PC-3 (cell line): ENCODE results near the gene ZBTB7B. TPM values are rescaled to one million over a fixed set of nuclear protein-coding genes. Genes with fewer than 3 reads are reported as not detected.

Source experiments
- ATAC-seq: fragments of 200-7000 bp; cut with Tn5 transposase; 2 replicates; pipeline ENCODE4 v1.9.1; 2020; ENCODE audit warnings: mild to moderate bottlenecking, moderate library complexity
- BruUV-seq: library from RNA; stranded (reverse); fragments of 400-500 nt; replicated peaks from 2 replicates; lab custom pipeline; 2021; lab: Mats Ljungman, UMichigan
- CTCF ChIA-PET: fragments of 300-600 bp; sonication (Branson Sonifier 250); formaldehyde crosslinking; loops from one replicate; lab custom pipeline; 2022; ENCODE audit warnings: antibody characterized with exemption; lab: Charles Lee
- POLR2A ChIA-PET: fragments of 300-600 bp; sonication (Branson Sonifier 250); formaldehyde crosslinking; loops from one replicate; lab custom pipeline; 2022; ENCODE audit warnings: antibody characterized with exemption; ENCODE audit not compliant: unreplicated experiment; lab: Charles Lee
- DNase-seq: peaks from one replicate; pipeline ENCODE4 v3.0.0-alpha.2; 2015
- H2AFZ ChIP-seq: fragments of 300-600 bp; sonication (generic); 2 replicates; pipeline ENCODE4 v1.6.0; 2016; ENCODE audit warnings: antibody characterized with exemption, low read length
- H3F3A ChIP-seq: fragments of 300-600 bp; sonication (generic); one replicate; pipeline ENCODE4 v1.6.0; 2017; ENCODE audit warnings: antibody characterized with exemption, low read length, control low read depth, mild to moderate bottlenecking; ENCODE audit not compliant: unreplicated experiment
- H3K27ac ChIP-seq: fragments of 300-600 bp; sonication (generic); 2 replicates; pipeline ENCODE4 v1.5.1; 2016; ENCODE audit warnings: mild to moderate bottlenecking, low read length
- H3K27me3 ChIP-seq: fragments of 300-600 bp; sonication (generic); 2 replicates; pipeline ENCODE4 v1.6.1; 2016; ENCODE audit warnings: low read length, mixed read lengths
- H3K36me3 ChIP-seq: fragments of 300-600 bp; sonication (generic); 2 replicates; pipeline ENCODE4 v1.6.1; 2016; ENCODE audit warnings: low read depth, mixed run types, low read length, mixed read lengths
- H3K4me1 ChIP-seq: fragments of 300-600 bp; sonication (generic); 2 replicates; pipeline ENCODE4 v1.5.1; 2016; ENCODE audit warnings: low read length; ENCODE audit not compliant: insufficient read depth
- H3K4me2 ChIP-seq: fragments of 300-600 bp; sonication (generic); 2 replicates; pipeline ENCODE4 v1.6.0; 2016; ENCODE audit warnings: low read length
- H3K4me3 ChIP-seq: fragments of 300-600 bp; sonication (generic); 2 replicates; pipeline ENCODE4 v1.5.1; 2016; ENCODE audit warnings: mild to moderate bottlenecking, low read length, mixed read lengths
- H3K79me2 ChIP-seq: fragments of 300-600 bp; sonication (generic); 2 replicates; pipeline ENCODE4 v1.6.1; 2017; ENCODE audit warnings: low read length, mixed read lengths
- H3K9ac ChIP-seq: fragments of 300-600 bp; sonication (generic); 2 replicates; pipeline ENCODE4 v1.6.0; 2016; ENCODE audit warnings: mild to moderate bottlenecking, low read length
- H3K9me2 ChIP-seq: fragments of 300-600 bp; sonication (generic); replicated peaks from 2 replicates; pipeline ENCODE4 v1.6.1; 2016; ENCODE audit warnings: mixed run types, low read length, mixed read lengths
- H3K9me3 ChIP-seq: fragments of 300-600 bp; sonication (generic); 2 replicates; pipeline ENCODE4 v1.6.1; 2016; ENCODE audit warnings: low read length, mixed read lengths
- H4K20me1 ChIP-seq: fragments of 300-600 bp; sonication (generic); 2 replicates; pipeline ENCODE4 v1.6.1; 2016; ENCODE audit warnings: low read length, mixed read lengths
- EZH2 ChIP-seq: fragments of 300-600 bp; sonication (generic); IDR thresholded peaks from one replicate; pipeline ENCODE4 v1.6.1; 2017; ENCODE audit warnings: antibody characterized with exemption, mild to moderate bottlenecking, low read length; ENCODE audit not compliant: unreplicated experiment
- EZH2phosphoT487 ChIP-seq: fragments of 300-600 bp; sonication (generic); IDR thresholded peaks from 2 replicates; pipeline ENCODE4 v1.6.1; 2018; ENCODE audit warnings: mild to moderate bottlenecking, antibody characterized with exemption, low read length, borderline replicate concordance
- intact Hi-C: fragments of 100-400 bp; cut with micrococcal nuclease; formaldehyde crosslinking; loops from 2 replicates; pipeline ENCODE4 v1.9.0; 2023
- total RNA-seq: library from RNA; depleted of rRNA; stranded (reverse); fragments of >200 nt; gene quantifications from 2 replicates; pipeline ENCODE4 v1.2.3, GENCODE V29; 2014
- TF ChIP-seq, protein P1 (sequence below): fragments of 300-600 bp; sonication (generic); conservative IDR thresholded peaks from 2 replicates; pipeline ENCODE4 v1.5.1; 2017; ENCODE audit warnings: antibody characterized with exemption, low read depth, mild to moderate bottlenecking, low read length

ZBTB7B gene
- total RNA-seq, 1 experiment from 2014 or later = 39.7 TPM

DNA sequence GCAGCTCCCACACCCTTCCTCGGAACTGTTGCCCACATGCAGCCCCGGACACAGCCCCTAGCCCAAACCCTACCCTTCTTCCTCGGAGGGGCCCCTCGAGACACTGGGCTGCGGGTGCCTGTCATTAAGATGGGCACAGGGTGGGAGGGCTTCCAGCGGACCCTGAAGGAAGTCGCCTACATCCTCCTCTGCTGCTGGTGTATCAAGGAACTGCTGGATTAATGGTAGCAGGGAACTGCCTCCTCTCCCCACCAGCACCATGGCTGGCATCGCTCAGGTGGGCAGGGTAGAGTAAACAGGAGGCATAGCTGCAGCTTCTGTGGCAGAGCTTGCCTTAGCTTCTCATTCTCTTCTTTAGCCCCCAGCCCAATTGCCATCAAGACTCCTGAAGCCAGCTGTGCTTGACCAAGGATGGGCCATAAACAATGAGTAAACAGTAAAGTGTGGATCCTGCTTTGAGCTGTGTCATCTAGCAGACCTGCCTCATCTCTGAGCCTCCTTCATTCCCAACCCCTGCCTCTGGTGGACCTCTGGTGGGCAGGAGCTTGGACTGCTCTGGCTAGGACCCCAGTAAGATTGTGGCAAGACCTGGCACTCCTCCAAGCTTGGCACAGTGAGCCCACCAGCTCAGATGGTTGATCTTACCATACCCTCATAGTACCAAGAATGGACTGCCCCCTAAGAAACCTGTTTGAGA lies 8.9 kb upstream of the ZBTB7B start, which contains the start of gene LENEP:
Gene LENEP (plus strand): TSS at position 15 of the 697 bp plus-strand sequence. CDS start 22 bp downstream, at position 37.
- Histone ChIP-seq H3K36me3 (peaks cover 18% of the 10 kb centered on the region), H3K27me3 (no peaks in the 10 kb centered on the region), H3K27ac (no peak within 1 kb of the TSS), H2AFZ (no peak within 1 kb of the TSS), H3K9me2 (no peaks in the 10 kb centered on the region), H3K4me1 (no peaks in the 10 kb centered on the region), H3K9ac (no peak within 1 kb of the TSS), H3K9me3 (no peaks in the 10 kb centered on the region), H4K20me1 (peaks cover 7% of the 10 kb centered on the region; the same call in 1 of the 2 replicates), H3K4me3 (no peak within 1 kb of the TSS), H3K79me2 (peaks cover 4% of the 10 kb centered on the region), H3F3A (no peaks in the 10 kb centered on the region), H3K4me2 (no peak within 1 kb of the TSS)
- ChIA-PET POLR2A (interaction anchor here (0.5 to 1.3 kb wide), 2 partner anchors 10 to 23 kb away, joined by 4 read pairs; partner anchors contain the start of gene FLAD1), CTCF (interaction anchor here (0.8 to 1.1 kb wide), 3 partner anchors 10 to 38 kb away, joined by 6 to 7 read pairs (median 6); partner anchors contain the start of genes PBXIP1 and PYGO2)
- DNase-seq (no peak), ATAC-seq (peak; percentile 39)
- intact Hi-C loops = no loop called here
- TSS peak; percentile 12 for BruUV-seq
- no peak for TF ChIP-seq EZH2
- TF ChIP-seq, protein P1, sequence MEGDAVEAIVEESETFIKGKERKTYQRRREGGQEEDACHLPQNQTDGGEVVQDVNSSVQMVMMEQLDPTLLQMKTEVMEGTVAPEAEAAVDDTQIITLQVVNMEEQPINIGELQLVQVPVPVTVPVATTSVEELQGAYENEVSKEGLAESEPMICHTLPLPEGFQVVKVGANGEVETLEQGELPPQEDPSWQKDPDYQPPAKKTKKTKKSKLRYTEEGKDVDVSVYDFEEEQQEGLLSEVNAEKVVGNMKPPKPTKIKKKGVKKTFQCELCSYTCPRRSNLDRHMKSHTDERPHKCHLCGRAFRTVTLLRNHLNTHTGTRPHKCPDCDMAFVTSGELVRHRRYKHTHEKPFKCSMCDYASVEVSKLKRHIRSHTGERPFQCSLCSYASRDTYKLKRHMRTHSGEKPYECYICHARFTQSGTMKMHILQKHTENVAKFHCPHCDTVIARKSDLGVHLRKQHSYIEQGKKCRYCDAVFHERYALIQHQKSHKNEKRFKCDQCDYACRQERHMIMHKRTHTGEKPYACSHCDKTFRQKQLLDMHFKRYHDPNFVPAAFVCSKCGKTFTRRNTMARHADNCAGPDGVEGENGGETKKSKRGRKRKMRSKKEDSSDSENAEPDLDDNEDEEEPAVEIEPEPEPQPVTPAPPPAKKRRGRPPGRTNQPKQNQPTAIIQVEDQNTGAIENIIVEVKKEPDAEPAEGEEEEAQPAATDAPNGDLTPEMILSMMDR = no peak
- TF ChIP-seq EZH2phosphoT487 = no peak

DNA sequence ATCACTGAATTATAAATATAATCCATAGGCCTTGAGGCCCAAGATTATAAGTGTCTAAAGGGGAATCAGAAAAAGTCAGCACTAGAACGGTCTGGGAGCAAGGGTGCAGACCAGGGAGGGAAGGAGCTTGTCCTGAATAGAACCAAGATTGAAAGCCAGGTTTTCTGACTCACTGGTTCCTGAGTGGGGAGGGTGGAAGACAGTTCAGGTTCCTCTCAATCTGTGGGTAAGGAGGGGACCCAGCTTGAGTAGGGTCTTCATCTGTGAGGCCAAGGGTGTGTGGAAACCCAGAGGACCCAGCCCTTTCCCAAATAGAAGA lies 8.4 kb upstream of the ZBTB7B start:
- ATAC-seq (no peak), DNase-seq (no peak)
- Histone ChIP-seq H3K27ac (no peak overlapping the region), H3K4me2 (no peak overlapping the region), H3K9ac (no peak overlapping the region), H3K9me2 (no peaks in the 10 kb centered on the region), H3K4me3 (no peak overlapping the region), H2AFZ (no peak overlapping the region), H3K9me3 (no peaks in the 10 kb centered on the region), H3K79me2 (no peaks in the 10 kb centered on the region), H4K20me1 (peaks cover 2% of the 10 kb centered on the region; the same call in 1 of the 2 replicates), H3K4me1 (peaks cover 4% of the 10 kb centered on the region), H3K36me3 (peaks cover 13% of the 10 kb centered on the region), H3K27me3 (no peaks in the 10 kb centered on the region), H3F3A (no peaks in the 10 kb centered on the region)
- no TSS peak for BruUV-seq
- CTCF ChIA-PET = interaction anchor here (0.7 to 1.1 kb wide), 2 partner anchors 33 to 89 kb away, joined by 3 to 6 read pairs; partner anchors contain the start of gene PYGO2
- TF ChIP-seq, protein P1 = no peak
- TF ChIP-seq EZH2 (no peak), EZH2phosphoT487 (no peak)
- intact Hi-C loops = no loop called here
- POLR2A ChIA-PET = interaction anchor here (0.5 to 1.3 kb wide), 2 partner anchors 11 to 23 kb away, joined by 4 read pairs; partner anchors contain the start of gene FLAD1

DNA sequence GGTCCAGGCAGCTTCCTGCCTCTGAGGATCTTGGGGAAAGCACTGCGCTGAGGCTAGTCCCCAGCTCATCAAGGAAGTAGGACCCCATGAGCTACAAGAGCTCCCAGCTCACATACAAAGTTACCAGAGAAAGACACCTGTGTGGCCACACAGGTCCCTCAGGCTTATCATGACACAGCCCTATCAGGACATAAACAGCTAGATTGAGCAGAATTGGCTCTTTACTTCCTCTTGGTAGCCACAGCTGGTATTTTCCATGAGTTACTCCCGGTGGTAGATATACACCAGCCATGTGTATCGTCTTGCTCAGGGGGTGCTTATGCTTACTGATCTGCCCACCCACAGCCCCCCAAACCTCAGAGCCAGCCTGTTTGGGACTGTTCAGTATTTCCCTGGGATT lies 8.0 kb upstream of the ZBTB7B start:
- DNase-seq (no peak), ATAC-seq (no peak)
- Histone ChIP-seq H3K36me3 (peaks cover 9% of the 10 kb centered on the region), H3K4me1 (peaks cover 7% of the 10 kb centered on the region), H3K4me3 (no peak overlapping the region), H3K9me2 (no peaks in the 10 kb centered on the region), H3K27ac (no peak overlapping the region), H3K27me3 (no peaks in the 10 kb centered on the region), H3K79me2 (no peaks in the 10 kb centered on the region), H3K9me3 (no peaks in the 10 kb centered on the region), H4K20me1 (no peaks in the 10 kb centered on the region), H3K9ac (no peak overlapping the region), H3K4me2 (no peak overlapping the region), H2AFZ (no peak overlapping the region), H3F3A (no peaks in the 10 kb centered on the region)
- TF ChIP-seq EZH2phosphoT487 (no peak), EZH2 (no peak)
- TF ChIP-seq, protein P1 = no peak
- intact Hi-C loops = no loop called here
- ChIA-PET CTCF (interaction anchor here (0.6 to 0.7 kb wide), 2 partner anchors 10 to 89 kb away, joined by 3 read pairs; no protein-coding TSS in a partner anchor), POLR2A (interaction anchor here (0.5 kb wide), 1 partner anchor 24 kb away, joined by 4 read pairs; no protein-coding TSS in a partner anchor)
- BruUV-seq = no TSS peak
